ENCODE results near the gene ERP27. TPM values are rescaled to one million over a fixed set of nuclear protein-coding genes. Genes with fewer than 3 reads are reported as not detected.

Gene ERP27
- total and polyA plus RNA-seq, 8 donors, result 1.1 to 12.3 (median 1.3) TPM; not detected in 1

- no peaks in the 10 kb centered on the region for H3K27me3 ChIP-seq
- H3K9me3 ChIP-seq, result no peaks in the 10 kb centered on the region
- TF ChIP-seq EP300 (IDR thresholded peaks at IDR 0.05), result no peak
- TF ChIP-seq CTCF (IDR thresholded peaks at IDR 0.05), result no peak
- TF ChIP-seq POLR2AphosphoS5 (IDR thresholded peaks at IDR 0.05), result no peak
- no peak for TF ChIP-seq POLR2A (IDR thresholded peaks at IDR 0.05)
- H3K27ac ChIP-seq, result no peak overlapping the region
- no peaks in the 10 kb centered on the region for H3K36me3 ChIP-seq
- intact Hi-C loops (cut with DNase I; ENCODE audit: low total_unique reads), result no loop called here
- no peak for DNase-seq
- H3K4me1 ChIP-seq, result no peaks in the 10 kb centered on the region
- H3K4me3 ChIP-seq, result no peak overlapping the region
These were observed 18.9 kb downstream of the ERP27 start for GRCh38 chr12:14919455-14919854.

- Histone ChIP-seq H3K4me3 (no peak overlapping the region), H3K4me1 (peaks cover 0 to 7% (median 0%) of the 10 kb centered on the region in 4 donors), H3K36me3 (peaks cover 0 to 5% (median 2%) of the 10 kb centered on the region in 4 donors), H3K27me3 (no peaks in the 10 kb centered on the region), H3K27ac (no peak overlapping the region), H3K9me3 (no peaks in the 10 kb centered on the region)
- intact Hi-C loops (cut with DNase I; ENCODE audit: low total_unique reads), result no loop called here
- DNase-seq, result no peak
- TF ChIP-seq CTCF (IDR thresholded peaks at IDR 0.05) (no peak), POLR2A (IDR thresholded peaks at IDR 0.05) (no peak), POLR2AphosphoS5 (IDR thresholded peaks at IDR 0.05) (no peak), EP300 (IDR thresholded peaks at IDR 0.05) (no peak)
- 65 to 81% (median 78%) methylated on average over 2 of the region's 2 CpGs for WGBS, 5 donors
These were observed 22.6 kb downstream of the ERP27 start for GRCh38 chr12:14915736-14916135.

GRCh38 chr12:14913381-14913781 is 25.0 kb downstream of the ERP27 start:
- peaks cover 0 to 5% (median 2%) of the 10 kb centered on the region in 4 donors for H3K36me3 ChIP-seq
- peaks cover 0 to 7% (median 0%) of the 10 kb centered on the region in 4 donors for H3K4me1 ChIP-seq
- H3K9me3 ChIP-seq, result no peaks in the 10 kb centered on the region
- WGBS, 5 donors, result 33 to 55% (median 44%) methylated on average over 3 to 4 of the region's 4 CpGs
- intact Hi-C loops (cut with DNase I; ENCODE audit: low total_unique reads), result no loop called here
- peak overlapping the region in 3 of 5 donors; percentile 35 to 51 (median 46) for H3K27ac ChIP-seq
- peak; percentile 38 to 53 for DNase-seq
- TF ChIP-seq POLR2AphosphoS5 (IDR thresholded peaks at IDR 0.05) (no peak), CTCF (IDR thresholded peaks at IDR 0.05) (no peak)
- no peaks in the 10 kb centered on the region for H3K27me3 ChIP-seq
- H3K4me3 ChIP-seq, result no peak overlapping the region

- TF ChIP-seq CTCF (IDR thresholded peaks at IDR 0.05) (no peak), POLR2A (IDR thresholded peaks at IDR 0.05) (no peak), POLR2AphosphoS5 (IDR thresholded peaks at IDR 0.05) (no peak), EP300 (IDR thresholded peaks at IDR 0.05) (no peak)
- Histone ChIP-seq H3K36me3 (peaks cover 0 to 5% (median 2%) of the 10 kb centered on the region in 4 donors), H3K9me3 (no peaks in the 10 kb centered on the region), H3K4me1 (peaks cover 0 to 7% (median under 1%) of the 10 kb centered on the region in 4 donors), H3K4me3 (no peak overlapping the region), H3K27ac (no peak overlapping the region), H3K27me3 (no peaks in the 10 kb centered on the region)
- DNase-seq, result no peak
- WGBS, 5 donors, result 23 to 77% (median 70%) methylated on average over 2 of the region's 2 CpGs
- intact Hi-C loops (cut with DNase I; ENCODE audit: low total_unique reads), result no loop called here
These were observed 27.2 kb downstream of the ERP27 start for GRCh38 chr12:14911131-14911530.

All from stomach (tissue), 9 donors.